NOMO-1 treated with DMSO at 0.1 percent for 48 hours (cell line): ENCODE data around the gene CCDC57.
"Not testable (repeated sequence)": the region's sequence is repeated elsewhere in the genome, so short reads cannot be mapped to it uniquely, and the experiment has no call there.

Experiments used
- DNase-seq: peaks from one replicate; lab custom pipeline; 2025; ENCODE audit not compliant: unreplicated experiment; lab: John Stamatoyannopoulos, UW

CCDC57 gene

DNA sequence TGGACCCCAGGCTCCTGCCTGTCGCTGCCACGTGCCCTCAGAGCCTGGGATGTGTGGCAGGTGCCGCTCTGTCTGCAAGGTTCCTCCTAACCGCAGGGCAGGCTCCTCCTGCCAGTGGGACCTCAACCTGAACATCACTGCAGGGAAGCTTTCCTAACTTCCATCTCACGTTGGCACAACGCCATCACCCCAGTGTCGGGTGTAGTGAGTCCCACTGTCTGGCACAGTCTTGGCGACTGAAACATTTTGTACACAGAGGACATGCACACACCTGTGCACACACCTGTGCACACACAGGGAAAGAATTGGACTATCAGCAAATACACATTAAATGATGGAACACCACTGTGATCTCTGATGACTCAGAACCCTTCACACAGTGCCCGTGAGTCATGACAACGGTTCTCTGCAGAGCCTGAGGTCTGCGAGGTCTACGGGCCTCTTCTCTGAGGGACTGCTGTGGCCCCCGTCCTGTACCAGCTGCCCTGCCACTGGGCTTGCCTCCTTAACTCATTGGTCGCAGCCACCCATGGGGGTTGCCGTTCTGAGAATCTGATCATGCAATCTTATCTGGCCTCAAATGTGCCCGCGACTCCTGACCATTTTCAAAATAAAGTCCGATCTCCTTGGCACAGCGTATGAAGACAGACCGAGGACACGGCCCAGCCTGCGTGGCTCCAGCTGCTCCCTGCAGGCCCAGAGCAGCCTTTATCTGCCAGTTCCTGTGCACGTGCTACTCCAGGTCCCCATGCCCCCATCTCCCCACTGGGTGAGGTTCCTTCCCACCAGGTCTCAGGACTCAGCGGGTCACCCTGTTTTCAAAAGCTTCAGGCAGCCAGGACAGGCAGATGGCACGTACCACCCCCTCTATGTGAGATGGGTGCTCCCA lies 7.6 kb downstream of the CCDC57 start:
- peak; percentile 52 for DNase-seq

DNA sequence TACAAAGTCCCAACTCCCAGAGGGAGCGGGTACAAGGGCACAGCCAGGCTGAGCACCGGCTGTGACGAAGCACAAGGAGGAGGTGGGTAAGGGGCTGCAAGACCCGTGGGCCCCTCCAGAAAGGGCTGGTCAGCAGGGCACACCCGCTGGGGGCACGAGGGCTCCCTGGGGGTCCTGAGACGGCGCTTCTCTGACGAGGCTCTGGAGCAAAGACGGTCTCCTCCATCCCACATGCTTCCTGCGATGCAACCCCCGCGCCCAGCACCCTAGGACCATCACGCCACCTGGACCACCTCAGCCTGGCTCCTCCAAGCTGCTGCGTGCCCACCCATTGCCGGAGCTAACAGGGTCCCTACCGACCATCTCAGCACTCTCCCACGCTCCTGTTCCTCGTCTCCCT lies 8.7 kb downstream of the CCDC57 start:
- DNase-seq, result no peak

DNA sequence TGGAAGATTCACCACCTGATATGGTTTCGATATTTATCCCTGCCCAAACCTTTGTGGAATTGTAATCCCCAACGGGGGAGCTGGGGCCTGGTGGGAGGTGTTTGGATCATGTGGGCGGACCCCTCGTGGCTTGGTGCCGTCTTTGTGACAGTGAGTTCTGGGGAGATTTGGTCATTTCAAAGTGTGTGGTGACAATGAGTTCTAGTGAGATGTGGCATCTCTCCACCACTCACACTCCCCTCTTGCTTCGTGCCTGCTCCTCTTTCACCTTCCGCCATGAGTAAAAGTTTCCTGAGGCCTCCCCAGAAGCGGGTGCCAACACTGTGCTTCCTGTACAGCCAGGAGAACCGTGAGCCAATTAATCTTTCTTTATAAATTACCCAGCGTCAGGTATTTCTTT lies 9.7 kb downstream of the CCDC57 start:
- DNase-seq, result no peak

DNA sequence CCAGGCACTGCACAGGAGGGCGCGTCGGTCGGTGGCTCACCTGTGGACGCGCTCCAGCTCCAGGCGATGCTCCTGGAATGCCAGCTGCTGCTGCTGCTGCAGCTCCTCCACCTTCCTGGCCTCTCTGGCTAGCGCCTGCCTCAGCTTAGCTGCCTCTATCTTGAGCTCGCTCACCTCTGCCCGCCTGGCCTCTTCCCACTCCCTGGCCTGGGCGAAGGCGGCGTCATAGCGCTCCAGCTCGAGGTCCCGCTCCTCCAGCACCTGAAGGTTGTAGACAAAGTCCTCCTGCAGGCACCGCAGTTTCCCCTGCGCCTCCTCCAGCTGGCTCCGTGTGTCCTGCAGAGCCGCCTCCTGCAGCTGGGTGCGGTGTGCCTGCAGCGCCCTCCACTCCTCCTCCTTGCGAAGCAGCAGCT lies 11.1 kb downstream of the CCDC57 start:
- DNase-seq, result no peak

DNA sequence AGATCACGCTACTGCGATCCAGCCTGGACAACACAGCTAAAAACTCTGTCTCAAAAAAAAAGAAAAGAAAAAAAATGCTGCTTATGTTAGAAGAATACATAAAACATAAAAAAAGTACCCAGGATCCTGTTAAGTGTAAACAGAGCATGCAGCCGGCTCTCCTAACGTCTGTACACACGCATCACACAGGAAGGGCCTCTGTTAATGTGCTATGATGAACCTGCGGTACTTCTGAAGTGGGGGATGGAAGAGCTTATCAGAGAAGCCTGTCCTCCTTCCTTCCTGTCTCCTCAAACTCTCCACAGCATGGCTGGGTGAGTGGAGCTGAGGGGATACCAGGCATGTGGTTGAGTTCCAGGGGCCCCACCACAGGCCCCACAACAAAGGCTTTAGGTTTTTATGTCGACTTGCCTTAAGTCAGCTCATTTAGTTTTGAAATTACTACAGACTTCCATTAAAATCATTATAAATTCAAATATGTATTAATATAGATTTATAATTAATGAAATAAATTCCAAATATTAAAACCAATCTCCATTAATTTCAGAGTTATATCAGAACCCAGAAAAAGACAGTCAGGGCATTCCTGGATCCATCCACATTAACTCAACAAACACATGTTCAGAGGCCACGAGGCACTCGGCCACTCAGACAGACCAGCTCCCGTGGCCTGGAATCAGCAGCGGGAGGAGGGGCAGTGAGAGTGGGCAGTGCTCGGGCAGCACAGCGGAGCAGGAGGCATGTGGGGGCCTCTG lies 11.7 kb downstream of the CCDC57 start:
- DNase-seq, result peak; percentile 64

DNA sequence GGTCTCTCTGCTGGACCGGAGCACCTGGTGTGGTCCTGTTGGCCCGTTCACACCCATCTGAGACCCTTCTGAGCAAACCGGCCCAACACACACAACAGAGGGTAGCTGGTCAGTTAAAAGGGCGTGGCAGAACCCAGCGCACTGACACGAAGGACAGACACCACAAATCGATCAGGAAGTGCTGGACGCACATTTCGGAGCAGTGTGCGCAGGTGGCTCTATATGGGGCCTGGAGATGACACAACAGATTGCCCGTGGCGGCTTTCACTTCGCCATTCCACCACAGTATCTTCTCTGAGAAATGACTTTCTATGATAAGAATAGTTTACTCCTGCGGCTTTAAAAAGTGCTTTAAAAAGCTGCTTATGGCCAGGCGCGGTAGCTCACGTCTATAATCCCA lies 12.5 kb downstream of the CCDC57 start:
- DNase-seq, result peak; percentile 59

DNA sequence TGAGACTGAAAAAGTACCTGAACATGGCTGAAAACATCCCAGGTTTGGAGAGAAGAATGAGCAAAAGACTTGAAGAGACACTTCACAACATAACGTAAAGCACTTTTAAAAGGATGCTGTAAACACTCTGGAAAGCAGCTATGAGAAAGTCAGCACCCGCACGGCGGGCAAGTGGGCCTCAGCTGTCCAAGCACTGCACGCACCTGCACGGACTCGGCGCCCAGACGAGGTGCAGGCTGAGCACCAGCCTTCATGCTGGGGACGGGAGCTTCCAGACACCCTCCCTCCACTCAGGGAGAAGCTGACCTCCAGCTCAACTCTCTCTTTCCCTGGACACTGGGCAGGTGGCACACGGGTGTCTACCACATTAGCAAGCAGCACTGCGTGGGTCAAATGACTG lies 13.1 kb downstream of the CCDC57 start:
- no peak for DNase-seq

DNA sequence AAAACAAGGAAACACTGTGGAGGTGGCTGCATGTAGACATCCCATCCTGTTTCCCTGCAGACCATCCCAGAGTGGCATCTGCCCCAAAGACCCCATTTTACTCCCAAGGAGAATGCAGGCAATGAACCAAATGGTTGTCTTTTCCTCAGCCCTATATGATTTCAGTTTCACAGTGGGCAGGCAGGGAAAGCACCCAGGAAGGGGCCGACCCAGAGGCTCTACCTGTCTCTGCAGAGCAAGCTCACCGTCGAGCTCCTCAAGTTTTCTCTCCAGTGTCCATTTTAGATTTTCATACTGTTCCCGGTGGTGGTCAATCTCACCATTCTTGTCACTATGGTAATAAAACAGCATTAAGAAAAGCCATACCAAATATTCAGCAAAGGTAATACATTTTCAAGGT lies 14.6 kb downstream of the CCDC57 start:
- no peak for DNase-seq

DNA sequence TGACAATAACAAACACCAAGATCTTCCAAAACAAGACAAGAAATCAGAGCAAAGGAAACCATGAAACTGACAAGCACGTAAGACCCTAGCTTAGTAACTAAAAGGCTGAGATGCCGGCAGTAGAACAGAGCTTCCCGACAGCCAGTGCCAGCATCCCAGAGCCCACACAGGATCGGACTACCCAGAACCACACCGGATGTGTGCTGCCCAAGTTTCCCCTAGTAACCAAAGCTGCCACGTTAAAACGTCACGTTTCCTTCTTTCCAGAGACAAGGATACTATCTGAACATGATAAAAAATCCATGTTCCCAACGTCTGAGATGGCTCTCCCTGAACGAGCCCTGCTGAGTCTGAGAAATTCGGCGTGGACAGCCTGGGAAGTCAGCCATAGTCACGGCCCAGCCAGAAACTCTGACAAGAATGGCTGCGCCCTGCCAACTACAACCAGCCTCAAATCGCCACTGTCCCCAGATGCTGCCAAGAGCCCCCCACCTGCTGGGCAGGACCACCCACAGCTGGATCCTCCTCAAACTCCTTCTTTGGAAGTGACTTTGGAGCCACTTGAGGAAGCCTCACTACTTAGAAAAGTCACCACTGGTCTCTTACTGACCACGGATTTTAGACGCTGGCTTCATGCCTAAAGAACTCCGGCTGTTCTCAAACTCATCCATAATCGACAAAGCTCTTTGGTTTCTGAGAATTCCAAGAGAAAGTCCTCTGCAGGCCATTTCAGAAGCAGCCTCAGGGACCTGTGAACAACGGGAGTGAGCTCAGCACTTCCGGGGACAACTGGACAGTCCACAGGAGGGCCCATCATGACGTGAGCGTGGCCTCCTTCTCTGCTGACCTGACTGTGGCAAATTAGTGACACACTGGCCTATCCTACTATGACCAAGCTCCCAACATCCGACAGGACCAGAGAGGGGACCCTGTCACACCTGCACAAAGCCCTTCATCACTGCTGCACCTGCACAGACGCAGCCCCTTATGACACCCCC lies 16.7 kb downstream of the CCDC57 start:
- no peak for DNase-seq

DNA sequence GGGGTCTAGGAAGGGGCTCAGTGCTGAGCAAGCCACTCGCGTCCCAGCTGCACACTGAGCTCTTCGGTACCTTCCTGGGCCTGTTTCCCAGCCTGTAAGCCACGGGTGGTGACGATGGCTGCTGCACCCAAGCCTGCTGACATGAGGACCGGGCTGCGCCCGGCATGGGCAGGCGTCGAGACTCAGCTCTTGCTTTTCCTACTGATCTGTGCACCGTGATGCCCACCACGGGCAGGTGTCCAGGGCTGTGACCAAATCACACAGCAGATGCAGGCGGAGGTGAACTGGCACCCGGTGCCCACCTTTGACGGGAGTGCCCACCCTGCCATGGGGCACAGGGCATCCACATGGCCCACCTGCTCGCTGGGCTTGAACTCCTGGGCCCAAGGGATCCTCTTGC lies 17.9 kb downstream of the CCDC57 start:
- DNase-seq, result no peak

DNA sequence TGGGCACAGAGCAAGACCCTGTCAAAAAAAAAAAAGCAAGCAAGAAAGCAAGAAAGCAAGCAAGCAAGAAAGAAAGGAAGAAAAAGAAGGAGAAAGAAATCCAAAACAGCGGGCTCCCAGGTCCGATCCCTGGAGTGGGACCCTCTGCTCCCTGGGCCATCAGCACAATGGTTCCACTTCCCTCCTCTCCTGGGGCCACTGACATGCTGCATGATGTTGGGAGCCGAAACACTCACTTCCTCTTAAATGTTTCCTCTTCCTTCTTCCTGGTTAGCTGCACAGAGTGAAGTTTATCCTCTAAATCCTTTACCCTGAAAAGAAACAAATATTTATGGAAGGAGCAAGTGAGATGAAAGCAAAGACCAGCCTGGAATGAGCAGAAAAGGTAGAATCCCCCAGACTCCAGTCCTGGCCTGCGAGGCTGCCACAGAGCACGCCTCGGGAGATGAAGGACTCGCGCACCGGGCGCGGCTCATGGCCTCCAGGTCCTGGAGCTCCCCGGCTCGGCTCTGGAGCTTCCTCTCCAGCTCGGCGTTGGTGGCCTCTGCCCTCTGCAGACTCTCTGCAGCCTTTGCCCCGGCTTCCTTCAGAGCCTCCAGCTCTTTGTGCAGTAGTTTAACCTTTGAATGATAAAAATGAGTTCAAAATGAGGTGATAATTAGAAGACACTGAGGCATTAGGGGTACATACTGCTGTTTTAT lies 19.0 kb downstream of the CCDC57 start:
- peak; percentile 75 for DNase-seq

DNA sequence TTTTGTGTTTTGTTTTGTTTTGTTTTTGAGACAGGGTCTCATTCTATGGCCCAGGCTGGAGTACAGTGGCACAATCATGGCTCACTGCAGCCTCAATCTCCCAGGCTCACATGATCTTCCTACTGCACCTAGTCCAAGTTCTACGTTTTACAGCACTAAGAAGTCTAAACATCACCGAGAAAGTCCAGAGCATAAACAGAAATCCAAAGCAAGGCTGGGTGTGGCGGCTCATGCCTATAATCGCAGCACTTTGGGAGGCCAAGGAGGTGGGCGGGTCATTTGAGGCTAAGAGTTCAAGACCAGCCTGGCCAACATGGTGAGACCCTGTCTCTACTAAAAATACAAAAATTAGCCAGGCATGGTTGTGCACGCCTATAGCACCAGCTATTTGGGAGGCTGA lies 19.6 kb downstream of the CCDC57 start:
- DNase-seq, result not testable (repeated sequence)

DNA sequence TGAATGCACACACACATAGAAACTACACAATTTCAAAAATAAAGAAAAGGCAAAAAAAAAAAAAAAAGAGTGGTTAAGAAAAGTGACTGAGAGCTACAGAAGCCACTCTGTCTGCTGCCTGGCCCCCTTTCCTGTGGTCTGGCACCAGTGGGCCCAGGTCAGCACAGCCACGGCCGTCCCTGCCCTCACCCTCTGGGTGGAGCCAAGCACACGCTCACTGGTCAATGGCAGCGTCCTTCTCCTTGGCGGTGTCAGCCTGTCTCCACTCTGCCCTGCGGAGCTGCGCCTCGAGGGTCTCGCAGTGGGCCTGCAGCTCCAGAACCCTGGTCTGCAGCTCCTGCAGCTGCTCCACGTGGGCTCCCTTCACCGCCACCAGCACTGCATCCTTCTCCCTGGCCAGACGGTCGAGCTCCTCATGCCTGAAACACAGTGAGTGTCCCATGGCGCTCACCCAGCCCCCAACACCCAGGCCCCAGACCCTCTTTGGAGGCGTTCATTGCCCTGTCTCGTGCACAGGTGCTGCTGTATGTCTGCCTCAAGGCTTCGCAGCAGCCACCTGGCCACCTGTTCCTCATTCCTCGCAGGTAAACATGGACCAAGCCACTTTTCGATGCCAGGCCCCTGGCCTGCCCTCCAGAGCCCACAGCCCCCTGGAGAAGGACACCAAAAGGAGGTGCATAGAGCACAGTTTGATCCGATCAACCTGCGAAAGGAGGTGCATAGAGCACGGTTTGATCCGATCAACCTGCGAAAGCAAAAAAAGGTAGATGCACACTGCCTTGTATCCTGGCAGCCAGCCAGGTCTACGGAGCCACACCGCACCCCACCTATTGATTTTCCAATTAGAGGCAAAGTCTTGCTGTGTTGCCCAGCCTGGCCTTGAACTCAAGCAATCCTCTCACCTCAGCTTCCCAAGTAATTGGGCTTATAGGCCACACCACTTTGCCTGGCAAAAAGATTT lies 24.4 kb downstream of the CCDC57 start:
- no peak for DNase-seq

DNA sequence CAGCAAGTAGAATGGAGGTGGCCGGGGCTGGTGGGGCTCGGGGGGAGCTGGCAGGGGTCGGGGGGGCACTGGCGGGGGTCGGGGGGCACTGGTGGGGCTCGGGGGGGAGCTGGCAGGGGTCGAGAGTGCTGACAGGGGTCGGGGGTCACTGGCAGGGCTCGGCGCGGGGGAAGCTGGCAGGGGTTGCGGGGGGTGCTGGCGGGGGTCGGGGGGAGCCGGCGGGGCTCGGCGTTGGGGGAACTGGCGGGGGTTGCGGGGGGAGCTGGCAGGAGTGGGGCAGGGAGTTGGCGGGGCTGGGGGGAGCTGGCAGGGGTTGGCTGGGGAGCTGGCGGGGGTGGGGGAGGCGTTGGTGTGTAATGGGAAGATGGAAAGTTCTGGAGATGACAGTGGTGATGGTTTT lies 25.1 kb downstream of the CCDC57 start:
- no peak for DNase-seq

DNA sequence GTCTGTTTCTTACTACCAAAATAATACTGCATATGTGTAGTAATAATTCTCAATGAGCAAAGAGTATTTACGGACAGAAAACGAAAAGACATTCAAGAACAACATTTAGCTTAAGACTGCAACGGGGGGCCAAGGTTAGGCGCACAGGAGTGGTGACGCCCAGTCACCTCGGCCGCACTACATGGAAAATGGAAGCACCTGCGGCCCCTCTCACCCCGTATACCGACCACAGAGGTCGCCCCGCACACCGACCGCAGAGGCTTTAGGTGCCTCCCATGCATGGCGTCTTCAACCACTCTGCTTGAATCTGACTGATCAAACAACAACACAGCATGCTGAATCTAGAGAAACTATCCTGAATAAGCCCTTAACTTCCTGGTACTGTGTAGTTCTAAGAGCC lies 26.4 kb downstream of the CCDC57 start:
- DNase-seq, result no peak

DNA sequence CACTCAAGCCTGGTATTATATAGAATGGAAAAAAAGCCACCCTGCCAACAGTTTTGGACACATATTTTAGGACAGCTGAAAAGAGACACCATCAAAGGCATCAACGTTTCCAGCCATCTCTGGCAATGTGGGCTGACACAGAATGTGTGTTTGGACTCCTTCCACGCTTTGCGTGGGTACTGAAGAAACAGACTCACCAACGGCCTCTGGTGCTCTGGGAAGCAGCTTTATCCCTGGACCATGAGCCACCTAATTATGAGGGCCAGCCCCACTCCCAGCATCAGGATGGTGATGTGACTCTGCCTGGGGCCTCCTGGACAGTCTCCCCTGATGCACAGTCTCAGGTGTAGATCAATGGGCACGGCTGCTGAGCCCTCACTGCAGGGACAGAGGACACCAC lies 27.9 kb downstream of the CCDC57 start:
- DNase-seq, result no peak

DNA sequence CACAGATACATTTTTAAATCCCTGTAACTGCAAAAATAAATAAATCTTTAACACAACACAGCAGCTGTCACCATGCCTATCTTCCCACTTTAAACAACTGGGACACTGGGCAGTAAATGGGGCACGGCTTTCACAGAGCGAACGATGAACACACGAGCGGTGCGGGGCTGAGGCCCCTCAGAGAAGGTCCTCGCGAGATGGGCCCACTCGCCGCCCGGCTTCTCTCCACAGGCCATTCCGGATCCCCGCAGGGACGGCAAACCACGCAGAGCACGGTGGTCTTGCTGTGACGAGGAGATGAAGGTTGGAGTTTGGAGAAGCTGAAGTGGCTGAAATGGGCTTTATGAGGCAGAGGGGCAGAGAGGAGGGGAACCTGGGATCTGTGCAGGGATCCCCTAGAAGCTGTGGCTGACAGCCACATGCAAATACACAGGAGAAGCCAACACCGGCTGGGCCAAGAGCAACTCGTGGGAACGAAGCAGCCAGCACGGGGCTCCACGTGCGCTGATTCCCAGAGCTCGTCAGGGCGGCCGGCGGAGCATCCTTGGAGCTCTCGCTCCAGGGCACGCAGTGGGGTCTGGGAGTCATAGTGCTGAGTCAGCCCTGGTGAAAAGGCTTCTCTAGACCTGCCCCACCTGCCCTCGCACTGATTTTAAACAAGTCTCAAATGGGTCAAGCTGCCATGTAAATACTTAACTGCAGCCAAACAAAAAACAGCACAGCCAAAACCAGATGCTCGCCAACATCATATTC lies 31.7 kb downstream of the CCDC57 start:
- DNase-seq, result no peak

DNA sequence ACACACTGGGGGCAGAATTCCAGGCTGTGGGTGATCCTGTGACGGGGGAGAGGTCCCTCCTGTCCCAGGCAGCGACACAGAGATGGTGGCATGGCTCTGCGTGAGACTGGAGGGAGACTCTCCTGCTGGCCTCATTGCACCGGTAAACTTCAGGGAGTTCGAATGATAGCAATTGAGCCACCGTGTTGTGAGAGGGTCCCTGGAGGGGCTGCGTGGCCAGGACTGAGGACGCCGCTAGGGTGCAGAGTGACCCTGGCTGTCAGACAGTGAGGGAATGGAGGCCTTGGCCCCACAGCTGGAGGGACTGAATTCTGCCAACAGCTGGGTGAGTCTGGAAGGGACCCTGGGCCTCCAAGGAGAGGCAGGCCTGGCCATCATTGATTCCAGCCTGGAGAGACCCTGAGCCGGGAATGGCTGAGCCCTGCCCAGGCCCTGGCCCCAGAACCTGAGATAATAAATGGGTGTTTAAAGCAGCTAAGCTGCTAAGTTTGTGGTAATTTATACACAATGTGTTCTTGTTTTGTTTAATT lies 32.6 kb downstream of the CCDC57 start:
- DNase-seq, result no peak
